A673 (cell line): ENCODE results near the gene ASAP3.
"Not testable (repeated sequence)": the region's sequence is repeated elsewhere in the genome, so short reads cannot be mapped to it uniquely, and the experiment has no call there.

Source experiments
- CTCF ChIP-seq: fragments of 300-800, 200-600 bp; sonication (generic); conservative IDR thresholded peaks from 2 replicates; pipeline ENCODE4 v1.5.1; 2017; ENCODE audit warnings: low read depth, mild to moderate bottlenecking, antibody characterized with exemption, low read length, moderate library complexity, mixed read lengths
- EZH2 ChIP-seq: fragments of 200-600 bp; sonication (generic); IDR thresholded peaks from 2 replicates; pipeline ENCODE4 v1.6.1; 2017; ENCODE audit warnings: borderline replicate concordance, low read depth, mild to moderate bottlenecking, mixed read lengths, antibody characterized with exemption, low read length; ENCODE audit not compliant: poor library complexity, severe bottlenecking

- TF ChIP-seq EZH2, CTCF: not testable (repeated sequence)
These were observed 103.7 kb downstream of the ASAP3 start for GRCh38 chr1:23380236-23380635.
